GM21576 (cell line): ENCODE measurements around the gene POU3F3.

Source experiments
- ATAC-seq: cut with Tn5 transposase; IDR thresholded peaks from one replicate; pipeline ENCODE4 v1.9.1; 2021; ENCODE audit warnings: mild to moderate bottlenecking, moderate library complexity; ENCODE audit not compliant: unreplicated experiment

Gene POU3F3

GRCh38 chr2:104859766-104860450 is 6.0 kb downstream of the POU3F3 start:
- ATAC-seq: no peak

GRCh38 chr2:104860451-104860790 is 6.5 kb downstream of the POU3F3 start:
- no peak for ATAC-seq

GRCh38 chr2:104861351-104862057 is 7.6 kb downstream of the POU3F3 start:
- ATAC-seq: no peak

GRCh38 chr2:104862058-104862941 is 8.4 kb downstream of the POU3F3 start:
- no peak for ATAC-seq

- no peak for ATAC-seq
Measured at GRCh38 chr2:104863146-104863467, 9.2 kb downstream of the POU3F3 start.

GRCh38 chr2:104863468-104864279 is 9.8 kb downstream of the POU3F3 start:
- no peak for ATAC-seq

GRCh38 chr2:104864280-104865095 is 10.6 kb downstream of the POU3F3 start:
- ATAC-seq: no peak

GRCh38 chr2:104865096-104865470 is 11.2 kb downstream of the POU3F3 start:
- no peak for ATAC-seq

GRCh38 chr2:104866122-104866864 is 12.4 kb downstream of the POU3F3 start:
- ATAC-seq: no peak

- ATAC-seq: no peak
Measured at GRCh38 chr2:104866883-104867812, 13.2 kb downstream of the POU3F3 start.

- no peak for ATAC-seq
Measured at GRCh38 chr2:104867813-104868504, 14.0 kb downstream of the POU3F3 start.

GRCh38 chr2:104868505-104868866 is 14.6 kb downstream of the POU3F3 start:
- no peak for ATAC-seq

GRCh38 chr2:104870100-104870975 is 16.4 kb downstream of the POU3F3 start:
- no peak for ATAC-seq

- ATAC-seq: no peak
Measured at GRCh38 chr2:104871649-104871971, 17.7 kb downstream of the POU3F3 start.

GRCh38 chr2:104871972-104872865 is 18.3 kb downstream of the POU3F3 start:
- no peak for ATAC-seq
